AG20443 (cell line): ENCODE data around the gene PDE4D.
"Not testable (repeated sequence)": the region's sequence is repeated elsewhere in the genome, so short reads cannot be mapped to it uniquely, and the experiment has no call there.

ENCODE experiments used
- DNase-seq: peaks from one replicate; pipeline ENCODE4 v3.0.0; 2012; ENCODE audit warnings: low spot score, mixed read lengths

The PDE4D gene

DNA sequence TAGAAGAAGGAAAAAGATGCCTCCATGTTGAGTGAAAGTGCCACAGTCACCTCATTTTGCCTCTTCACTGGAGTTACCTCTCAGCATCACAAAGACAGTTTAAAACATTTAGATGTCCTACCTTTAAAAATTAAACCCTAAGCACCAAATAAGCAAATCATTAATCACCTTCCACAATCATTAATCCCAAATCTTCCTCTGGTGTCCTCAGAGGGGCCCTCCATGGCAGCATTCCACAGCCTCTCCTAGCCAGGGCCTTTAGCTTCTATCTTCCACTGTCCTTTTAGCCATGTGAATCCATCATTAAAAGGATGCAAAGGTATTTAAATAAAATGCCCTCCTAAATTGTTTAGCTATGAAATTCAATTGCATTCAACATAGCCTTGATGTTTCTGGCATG is 310.8 kb downstream of the PDE4D start:
- no peak for DNase-seq

DNA sequence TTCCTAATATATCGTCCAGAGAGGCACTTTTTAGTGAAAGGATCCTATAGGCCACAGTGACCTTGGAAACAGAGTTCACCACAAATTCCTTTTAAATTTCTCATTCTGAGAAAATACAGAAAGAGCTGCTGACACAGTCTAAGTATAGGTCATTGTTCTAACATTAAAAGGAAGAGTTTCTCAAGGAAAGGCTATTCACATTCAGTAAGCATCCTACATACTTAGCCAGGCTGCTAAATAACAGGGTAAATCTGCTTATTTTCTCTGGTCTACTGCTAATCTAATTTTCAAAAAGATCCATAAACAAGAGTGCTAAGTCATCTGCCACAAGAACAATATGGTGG is 313.7 kb downstream of the PDE4D start:
- no peak for DNase-seq

DNA sequence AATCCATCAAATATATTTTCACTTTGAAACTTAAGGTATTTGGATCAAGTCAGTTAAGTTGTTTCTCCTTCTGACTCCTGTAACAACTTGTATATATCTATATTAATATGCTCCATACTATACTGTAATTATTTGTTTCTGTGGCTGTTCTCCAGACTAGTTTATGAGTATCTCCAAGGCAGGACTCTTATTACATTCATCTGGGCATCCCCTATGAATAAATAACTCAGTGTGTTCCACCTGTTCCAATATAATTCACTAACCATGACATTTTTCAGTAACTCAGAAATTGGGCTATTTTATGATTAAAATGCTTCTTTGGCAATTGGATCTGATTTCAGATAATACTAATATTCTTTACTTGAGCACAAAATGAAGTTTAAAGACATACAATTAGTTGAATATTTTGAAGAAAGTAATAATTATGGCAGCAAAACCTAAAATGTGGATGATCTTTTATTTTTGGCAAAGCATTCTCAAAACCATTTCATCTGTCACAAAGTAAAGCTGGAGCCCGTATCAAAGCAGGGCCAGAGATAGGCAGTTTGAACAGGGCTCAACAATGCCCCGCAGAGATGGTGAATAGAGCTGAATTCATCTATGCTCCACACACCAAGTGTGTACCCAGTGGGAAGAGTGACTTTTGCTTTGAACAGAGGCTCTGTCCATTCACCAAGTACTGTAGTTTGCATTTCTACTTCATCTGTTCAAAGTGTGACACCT is 314.3 kb downstream of the PDE4D start:
- no peak for DNase-seq

DNA sequence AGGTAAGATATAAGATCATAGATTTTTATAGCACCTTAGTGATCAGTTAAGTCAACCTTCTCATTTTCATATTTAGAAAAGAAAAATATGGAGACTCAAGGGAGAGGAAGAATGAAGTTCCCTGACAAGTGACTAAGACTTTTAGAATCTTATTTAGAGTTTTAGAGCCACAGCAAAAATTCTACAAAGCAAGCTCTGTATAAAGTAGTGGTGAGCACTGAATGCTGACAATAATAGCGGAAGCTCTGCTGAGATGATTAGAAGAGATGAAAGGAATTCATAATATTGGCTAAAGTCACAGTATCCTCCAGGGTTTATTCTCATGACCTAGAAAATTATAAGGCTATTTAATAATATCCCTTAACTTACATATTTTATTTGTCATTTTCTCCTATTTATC is 316.0 kb downstream of the PDE4D start:
- no peak for DNase-seq

DNA sequence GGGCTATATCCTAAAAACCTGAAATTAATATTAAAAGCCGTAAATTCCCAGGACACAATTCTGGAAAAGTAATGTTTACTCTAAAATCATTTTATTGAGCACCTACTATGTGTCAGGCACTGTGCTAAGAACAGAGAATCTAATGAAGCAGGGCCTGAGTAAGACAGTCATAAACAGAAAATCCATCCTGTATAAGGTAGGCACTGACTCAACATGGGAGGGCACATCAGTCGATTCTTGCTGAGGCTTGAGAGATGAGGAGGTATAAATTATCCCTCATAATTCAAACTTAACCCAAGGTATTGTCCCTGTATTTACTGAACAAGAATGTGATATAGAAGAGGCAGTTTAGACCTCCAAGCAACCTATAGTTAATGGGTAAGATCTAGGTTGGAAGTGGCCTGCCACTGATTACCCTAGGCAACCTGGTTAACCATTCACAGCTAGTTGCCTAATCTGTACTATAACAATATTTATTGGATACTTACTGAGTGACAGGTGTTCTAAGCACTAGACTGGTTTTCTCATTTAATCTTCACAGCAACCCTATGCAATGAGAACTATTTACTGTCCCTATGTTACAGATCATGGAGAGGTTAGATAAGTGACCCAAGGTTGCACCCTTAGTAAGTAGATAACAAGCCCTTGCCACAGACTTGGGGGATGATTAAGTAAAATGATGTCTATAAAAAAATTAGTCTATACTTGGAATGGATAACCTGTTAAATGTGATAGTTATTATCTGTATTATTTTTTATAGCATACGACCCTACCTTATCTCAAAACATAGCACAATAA is 317.7 kb downstream of the PDE4D start:
- DNase-seq, result no peak

DNA sequence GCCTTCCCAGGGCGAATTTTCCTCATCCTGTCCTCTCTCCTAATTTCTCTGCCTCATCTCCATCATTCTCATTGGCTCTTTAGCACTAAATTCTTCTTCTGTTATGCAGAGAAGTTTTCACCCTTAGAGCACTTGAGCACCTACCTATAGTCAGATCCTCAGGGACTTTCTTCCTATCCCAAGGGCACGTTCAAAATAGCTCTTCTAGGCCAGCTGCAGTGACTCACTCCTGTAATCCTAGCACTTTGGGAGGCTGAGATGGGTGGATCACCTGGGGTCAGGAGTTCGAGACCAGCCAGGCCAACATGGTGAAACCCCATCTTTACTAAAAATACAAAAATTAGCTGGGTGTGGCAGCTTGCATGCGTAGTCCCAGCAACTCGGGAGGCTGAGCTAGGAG is 320.0 kb downstream of the PDE4D start:
- DNase-seq, result not testable (repeated sequence)

DNA sequence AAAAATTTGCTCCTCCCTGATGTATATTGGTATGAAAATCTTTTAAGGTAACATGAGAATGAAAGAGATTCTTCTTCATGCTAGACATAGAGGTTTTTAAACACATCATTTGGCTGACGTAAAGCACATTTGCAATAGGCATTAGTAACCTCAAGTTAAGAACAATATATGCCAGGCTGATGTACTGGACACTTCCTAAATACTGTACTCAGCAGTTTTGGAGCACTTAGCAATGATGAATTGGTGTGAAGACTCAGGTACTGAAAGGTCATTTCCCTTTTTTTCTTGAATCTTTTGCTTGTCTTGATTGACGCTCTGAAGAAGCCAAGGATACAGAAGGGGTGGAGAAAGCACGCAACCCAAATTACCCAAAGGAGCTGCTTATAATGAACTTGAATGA is 322.5 kb downstream of the PDE4D start:
- no peak for DNase-seq

DNA sequence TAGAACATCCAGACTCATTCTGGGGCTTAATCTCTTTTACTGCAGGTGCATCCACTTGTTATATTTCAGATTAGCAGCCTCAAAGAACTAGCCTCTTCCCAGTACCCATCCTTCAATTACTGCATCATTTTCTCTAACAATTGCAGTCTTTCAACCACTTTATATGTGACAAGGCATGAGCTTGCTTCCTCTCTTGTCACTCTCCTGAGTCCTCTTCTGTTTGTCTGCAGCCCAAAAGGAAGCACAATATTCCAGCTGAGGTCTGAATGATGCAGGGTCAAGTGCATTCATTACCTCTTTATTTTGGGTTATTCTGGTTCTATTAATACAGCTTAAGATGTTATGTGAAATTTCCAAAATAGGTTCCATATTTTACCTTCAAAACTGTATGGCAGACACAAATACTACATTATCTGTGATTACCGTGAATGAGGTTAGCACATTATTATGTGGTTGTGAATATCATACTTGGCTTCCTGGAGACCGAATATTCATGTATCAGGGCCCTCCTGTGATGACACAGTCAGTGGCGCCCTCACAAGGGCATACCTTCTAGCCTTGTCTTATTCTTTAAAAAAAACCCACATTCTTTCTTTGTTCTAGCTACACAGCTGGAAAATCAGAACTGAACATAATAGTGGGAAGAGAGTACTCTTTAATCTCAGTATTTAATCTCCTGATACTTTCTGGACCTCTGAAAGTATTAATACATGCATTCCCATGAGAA is 323.8 kb downstream of the PDE4D start:
- DNase-seq, result no peak

DNA sequence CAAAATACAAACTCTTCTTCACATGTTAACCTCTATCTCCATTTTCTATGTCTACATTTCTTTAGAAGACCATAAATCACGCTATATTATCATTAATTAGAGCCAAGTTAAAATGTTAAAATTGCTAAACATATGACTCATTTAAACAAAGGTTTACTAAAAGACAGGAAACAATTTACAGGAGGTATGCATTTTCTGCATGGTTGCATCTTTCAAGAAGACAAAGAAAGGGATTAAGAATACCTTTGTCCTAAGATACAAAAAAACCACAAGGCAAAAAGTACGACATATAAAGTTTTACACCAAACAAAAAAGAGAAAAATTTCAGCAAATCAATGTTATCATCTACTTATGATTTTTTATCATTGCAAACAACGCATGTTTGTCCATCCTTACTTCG is 324.4 kb downstream of the PDE4D start:
- DNase-seq, result no peak

DNA sequence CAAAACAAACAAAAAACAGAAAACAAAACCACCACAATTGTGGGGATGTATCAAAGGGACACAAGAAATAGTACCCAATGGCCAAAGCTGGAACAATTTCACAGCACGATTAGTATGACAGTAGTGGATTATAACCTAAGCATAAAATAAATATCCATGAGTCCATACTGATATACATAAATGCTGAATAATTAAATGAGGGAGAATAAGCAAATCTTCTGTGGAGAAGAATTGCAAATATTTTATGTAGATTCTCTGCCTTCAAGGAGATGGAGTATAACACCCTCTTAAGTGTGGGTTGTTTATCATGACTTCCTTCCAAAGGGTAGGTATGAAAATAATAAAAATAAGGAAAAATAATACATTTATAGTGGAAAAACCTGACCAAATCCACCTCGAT is 325.4 kb downstream of the PDE4D start:
- DNase-seq, result no peak

DNA sequence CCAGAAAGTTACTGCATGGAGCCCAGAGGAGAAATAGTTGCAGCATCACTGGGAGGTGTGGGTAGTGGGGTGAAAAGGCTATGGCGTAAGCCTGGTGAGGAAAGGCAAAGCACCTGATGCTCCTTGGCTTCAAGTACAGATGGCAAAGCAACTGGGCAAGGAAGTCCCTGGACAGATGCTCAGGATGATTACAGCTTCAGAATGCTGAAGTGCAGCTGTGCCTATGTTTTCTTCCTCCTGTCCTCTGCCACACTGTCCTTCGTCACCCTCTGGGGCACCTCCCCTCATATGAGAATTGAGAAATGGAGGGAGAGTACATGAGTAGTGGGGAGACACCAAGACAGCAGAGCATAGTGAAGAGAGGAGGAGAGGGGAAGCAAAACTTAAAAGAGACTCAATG is 328.0 kb downstream of the PDE4D start:
- DNase-seq, result no peak

DNA sequence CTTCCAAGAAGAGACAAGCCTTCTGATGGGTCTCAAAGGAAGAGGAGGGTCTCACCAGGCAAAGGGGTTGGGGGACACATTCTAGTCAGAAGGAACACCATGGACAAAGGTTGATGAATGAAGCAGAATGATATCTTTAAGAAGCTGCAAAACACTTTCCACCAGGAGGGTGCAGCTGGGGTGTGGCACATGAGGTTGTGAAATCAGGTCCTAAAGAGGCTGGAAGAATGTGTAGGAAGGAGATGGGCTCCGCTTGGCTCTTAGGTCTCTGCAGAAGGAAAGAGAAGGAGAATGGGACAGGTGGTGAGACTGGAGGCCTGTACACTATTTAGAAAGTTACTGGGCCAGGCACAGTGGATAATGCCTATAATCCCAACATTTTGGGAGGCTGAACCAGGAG is 328.6 kb downstream of the PDE4D start:
- DNase-seq, result no peak

DNA sequence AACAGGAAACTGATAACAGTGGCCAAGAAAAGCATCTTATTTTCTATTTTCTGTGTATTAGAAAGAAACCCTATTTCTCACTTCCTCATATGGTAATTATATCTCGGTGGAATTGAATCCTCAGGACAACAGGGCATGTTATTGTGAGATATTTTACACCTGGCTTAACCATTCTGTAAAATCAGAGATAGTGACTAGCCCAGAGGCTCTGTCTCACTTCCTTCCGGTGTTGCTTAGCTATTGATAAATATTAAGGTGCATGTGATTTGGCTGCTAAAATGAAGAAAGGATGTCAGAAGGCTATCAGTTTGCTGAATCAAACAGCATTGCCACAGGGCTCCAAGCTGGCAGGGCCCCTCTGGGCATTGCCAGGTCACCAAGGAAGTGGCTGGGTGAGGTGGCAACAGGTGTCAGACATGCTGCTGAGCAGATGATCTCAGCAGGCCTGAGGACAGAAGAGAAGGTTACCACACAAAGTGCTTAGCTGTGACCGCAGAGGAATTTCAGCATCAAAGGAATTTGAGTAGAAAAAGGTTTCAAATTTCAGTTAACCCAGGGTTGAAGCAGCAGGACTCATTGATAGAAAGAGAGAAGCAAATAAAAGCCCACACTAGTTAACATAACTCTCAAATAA is 330.7 kb downstream of the PDE4D start:
- DNase-seq, result peak; percentile 15

DNA sequence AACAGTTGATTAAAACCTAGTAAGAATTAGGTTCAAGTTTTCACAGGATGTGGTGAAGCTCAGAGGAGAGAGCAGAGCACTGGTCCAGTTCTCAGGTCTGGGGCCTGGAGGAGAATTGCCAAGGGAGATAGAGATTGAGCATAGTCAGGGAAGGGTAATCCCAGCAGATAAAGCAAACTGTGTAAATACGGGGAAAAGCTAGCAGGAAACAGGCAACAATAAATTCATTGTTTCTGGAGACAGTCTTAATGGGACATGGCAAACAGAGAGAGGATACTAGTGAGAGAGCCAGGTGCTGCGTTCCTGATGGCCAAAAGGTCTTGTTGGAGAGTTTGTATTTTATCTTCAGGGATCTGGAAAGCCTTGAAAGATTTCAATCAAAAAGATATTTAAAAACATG is 333.0 kb downstream of the PDE4D start:
- DNase-seq, result no peak

DNA sequence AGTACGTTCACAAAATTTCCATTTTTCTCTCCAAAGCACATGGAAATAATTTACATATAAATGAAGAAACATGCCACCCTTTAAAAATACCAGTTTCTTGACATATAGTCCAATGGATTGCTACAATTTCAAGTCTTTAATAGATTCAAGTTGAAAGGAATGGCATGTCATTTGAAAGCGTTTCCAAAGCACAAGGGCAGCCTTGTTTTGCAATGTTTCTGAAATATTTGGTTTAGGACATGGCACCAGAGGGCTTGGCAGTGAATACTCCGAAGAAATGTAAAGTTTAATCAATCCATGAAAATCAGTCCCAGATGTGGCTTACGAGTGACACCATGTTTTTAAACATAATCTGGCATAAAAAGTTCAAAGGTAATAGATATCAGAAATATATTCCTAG is 333.7 kb downstream of the PDE4D start:
- DNase-seq, result no peak

DNA sequence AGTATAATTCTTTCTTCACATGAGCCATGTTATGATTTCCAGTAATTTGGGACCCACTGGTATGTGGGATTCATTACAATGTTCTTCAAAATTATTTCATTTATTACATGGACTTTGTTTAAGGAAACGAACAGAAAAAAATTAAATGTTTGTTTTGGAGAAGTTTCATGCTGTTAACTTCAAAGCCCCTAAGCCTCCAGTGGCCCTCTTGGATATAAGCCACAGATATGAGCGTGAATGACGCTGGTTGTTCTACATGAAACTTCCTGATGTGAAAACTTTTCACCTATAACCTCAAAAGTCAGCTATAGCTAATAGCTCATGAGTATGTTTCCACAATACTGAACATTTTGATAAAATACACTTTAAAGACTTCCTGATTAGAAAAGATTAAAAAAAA is 334.2 kb downstream of the PDE4D start:
- DNase-seq, result no peak

DNA sequence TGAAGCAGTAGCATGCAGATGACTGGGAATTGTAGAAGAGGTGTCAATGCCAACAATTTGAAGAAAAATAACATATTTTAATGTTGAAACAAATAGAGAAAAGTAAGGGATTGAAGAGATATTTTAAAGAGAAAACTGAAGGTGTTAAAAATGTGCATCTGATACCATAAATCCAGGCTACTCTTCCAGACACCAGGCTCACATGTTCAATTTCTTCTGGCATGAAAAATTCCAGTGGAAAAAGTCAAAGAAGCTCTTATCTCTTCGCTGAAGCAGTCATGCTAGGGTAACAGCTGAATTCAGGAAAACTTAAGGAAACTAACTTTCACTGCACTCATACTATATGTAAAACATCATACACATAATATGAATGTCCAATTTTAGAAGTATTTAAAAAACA is 335.0 kb downstream of the PDE4D start:
- DNase-seq, result no peak

DNA sequence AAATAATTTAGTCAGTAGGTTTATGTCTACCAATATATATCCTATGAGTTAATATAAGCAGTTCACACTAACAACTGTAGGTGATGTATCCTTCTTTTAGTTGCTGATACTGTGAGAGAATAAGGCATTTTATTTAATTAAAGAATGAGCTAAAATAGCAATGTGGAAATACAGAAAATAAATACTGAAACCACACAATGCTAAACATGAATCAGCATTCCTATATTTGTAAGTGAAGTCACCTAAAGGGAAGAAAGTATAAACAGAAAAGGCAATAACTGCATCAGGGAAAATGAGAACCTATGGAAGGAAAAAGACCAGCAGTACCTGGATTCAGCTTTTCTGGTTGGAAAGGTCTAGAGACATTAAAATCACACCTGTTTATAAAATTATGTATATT is 336.0 kb downstream of the PDE4D start:
- no peak for DNase-seq

DNA sequence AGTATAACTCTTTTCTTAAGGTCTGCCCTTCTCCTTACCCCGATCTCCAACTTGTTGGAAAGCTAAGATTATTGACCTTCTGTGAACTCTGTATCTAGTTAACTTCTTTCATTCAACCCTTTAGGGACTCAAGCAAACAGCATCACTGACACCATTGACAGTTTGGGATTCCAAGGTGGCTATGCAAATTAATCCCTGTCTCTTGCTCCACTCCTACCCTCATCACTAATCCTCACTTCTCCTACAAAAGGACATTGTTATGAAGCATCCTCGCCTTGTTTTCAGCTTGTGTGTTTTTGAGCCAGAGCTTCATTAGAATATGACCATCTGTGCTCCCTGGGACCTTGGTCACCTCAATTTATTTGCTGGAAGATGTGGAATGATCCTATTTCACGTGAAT is 337.9 kb downstream of the PDE4D start:
- DNase-seq, result no peak

DNA sequence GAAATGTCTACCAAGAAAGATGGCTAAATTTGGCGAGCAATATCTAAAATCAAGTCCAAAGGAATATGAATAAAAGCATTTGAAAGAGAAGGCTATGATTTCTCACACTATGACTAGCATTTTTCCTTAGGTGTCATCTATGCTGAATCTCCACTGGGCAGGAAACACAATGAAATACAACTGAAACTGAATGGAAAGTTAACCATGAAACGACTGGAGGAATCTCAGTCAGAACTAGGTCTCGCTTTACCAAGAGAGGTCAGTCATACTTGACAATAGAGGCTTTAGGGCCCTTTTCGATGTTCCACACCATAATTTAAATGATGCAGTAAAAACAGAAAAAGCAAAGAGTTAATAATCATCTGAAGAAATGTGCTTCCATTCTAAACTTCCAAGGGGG is 339.0 kb downstream of the PDE4D start:
- DNase-seq, result no peak

DNA sequence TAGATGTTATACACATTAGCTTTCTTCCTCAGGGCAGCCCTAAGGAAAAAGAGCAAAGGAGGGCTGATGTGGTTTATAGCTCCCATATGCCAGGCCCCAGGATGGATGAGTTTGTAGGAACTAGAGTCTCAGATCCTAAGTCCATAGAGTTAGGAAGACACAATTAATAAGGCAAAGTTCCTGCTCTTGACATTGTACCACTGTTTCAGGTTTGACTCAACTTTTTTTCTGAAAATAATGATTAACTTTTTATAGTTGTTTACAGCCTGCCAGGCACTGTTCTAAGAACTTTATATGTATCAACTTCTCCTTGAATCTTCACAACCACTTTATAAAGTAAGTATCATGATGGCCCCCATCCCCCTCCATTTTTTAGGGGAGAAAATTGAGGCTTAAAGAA is 339.5 kb downstream of the PDE4D start:
- no peak for DNase-seq

DNA sequence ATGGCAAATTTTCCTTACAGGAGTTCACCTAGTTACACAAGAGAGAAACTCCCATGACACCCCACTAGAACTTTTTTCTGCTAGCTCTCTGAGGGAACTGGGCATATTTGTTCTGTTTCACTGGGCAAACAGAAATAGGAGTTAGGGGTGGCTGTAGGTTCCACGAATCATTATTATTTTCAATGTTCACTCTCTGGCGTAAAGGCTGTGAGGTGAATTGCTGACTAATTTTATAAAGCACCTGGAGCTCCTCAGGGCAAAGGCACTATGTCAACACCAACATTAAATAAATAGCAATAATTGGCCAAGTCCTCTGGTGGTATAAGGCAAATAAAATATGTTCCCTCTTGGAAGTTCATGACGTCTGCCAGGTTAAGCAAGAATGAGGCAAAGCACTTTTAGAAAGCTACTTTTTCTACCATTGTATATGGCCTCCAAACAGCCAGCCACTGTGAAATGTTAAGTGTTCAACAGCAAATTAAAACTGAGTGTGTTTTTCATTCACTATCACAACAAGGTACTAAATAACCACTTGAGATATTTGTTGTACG is 344.6 kb downstream of the PDE4D start:
- DNase-seq, result no peak

DNA sequence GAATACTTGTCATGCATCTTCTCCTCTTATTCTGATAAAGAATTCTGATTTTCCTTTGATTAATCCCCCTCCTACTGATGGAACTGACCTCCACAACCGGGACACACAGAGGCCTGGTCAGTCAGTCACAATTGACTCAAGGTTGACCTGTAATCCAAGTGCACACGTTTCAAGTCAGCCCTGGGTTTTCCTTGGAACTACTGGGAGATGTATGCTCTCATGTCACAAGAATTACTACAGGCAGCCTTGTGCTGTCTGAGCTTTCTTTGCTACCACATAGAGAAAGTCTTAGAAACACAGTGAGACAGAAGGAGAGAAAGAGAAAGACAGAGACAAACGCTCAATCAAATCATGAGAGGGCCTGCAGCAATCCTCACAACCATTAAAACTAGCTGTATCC is 345.8 kb downstream of the PDE4D start:
- DNase-seq, result no peak
